ENCODE data around the gene E2F6. TPM values are rescaled to one million over a fixed set of nuclear protein-coding genes. Genes with fewer than 3 reads are reported as not detected.

E2F6 gene, protein sequence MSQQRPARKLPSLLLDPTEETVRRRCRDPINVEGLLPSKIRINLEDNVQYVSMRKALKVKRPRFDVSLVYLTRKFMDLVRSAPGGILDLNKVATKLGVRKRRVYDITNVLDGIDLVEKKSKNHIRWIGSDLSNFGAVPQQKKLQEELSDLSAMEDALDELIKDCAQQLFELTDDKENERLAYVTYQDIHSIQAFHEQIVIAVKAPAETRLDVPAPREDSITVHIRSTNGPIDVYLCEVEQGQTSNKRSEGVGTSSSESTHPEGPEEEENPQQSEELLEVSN
- 10 to 100 TPM in 1 of 4 donors, 1 to 10 TPM in 3; 6.0 to 19.8 (median 6.9) TPM for total RNA-seq

DNA sequence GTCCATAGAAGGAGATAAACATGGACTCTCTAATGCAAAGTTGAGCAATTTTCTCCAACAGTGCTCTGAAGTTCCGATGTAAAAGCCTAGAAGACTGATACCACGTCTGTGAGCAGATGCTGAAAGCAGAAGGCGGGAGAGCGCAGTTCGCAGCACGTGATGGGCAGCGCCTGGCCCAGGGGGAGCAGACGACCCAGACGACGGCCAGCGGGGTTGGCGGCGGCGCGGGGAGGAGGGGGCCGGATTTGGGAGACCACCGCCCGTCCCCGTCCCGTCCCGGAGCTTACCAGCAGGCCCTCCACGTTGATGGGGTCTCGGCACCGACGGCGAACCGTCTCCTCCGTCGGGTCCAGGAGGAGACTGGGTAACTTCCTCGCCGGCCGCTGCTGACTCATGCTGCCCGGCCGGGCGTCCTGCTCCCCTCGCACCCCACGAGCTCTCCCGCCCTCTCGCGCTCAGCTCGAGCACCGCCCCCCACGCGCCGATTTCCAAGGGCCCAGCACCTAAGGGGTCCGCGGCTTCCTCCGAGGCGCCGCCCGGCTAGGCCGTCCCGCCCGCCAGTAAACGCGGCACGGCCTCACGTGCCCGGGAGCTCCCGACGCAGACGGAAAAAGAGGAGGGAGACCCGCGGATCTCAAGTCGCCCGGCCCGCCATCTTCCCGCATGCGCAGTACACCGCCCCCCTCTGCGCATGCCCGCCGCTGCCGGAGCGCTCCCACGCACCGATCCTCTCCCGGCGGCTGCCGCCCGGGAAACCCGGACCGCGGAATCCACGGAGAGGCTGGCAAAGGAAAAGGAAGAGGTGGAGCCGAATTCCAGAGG lies at the start of gene E2F6:
TSS of gene E2F6 (minus strand) at position 677 of the 822 bp plus-strand sequence. CDS start at position 395, 282 bp downstream.
- peak within 1 kb of the TSS; percentile 46 to 66 (median 60) for H3K4me3 ChIP-seq
- TF ChIP-seq EP300 (IDR thresholded peaks at IDR 0.05; ENCODE audit: low read depth) (no peak), POLR2A (IDR thresholded peaks at IDR 0.05) (peak; percentile 73), POLR2AphosphoS5 (IDR thresholded peaks at IDR 0.05) (peak; percentile 69 to 86 (median 77))
- TF ChIP-seq, protein P1, sequence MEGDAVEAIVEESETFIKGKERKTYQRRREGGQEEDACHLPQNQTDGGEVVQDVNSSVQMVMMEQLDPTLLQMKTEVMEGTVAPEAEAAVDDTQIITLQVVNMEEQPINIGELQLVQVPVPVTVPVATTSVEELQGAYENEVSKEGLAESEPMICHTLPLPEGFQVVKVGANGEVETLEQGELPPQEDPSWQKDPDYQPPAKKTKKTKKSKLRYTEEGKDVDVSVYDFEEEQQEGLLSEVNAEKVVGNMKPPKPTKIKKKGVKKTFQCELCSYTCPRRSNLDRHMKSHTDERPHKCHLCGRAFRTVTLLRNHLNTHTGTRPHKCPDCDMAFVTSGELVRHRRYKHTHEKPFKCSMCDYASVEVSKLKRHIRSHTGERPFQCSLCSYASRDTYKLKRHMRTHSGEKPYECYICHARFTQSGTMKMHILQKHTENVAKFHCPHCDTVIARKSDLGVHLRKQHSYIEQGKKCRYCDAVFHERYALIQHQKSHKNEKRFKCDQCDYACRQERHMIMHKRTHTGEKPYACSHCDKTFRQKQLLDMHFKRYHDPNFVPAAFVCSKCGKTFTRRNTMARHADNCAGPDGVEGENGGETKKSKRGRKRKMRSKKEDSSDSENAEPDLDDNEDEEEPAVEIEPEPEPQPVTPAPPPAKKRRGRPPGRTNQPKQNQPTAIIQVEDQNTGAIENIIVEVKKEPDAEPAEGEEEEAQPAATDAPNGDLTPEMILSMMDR (IDR thresholded peaks at IDR 0.05), result no peak
- intact Hi-C loops (cut with DNase I; ENCODE audit: low total_unique reads), result loop anchor here (5.0 kb wide), 1 partner anchor 1853 kb away; no protein-coding TSS in a partner anchor
- H3K27ac ChIP-seq, result peak within 1 kb of the TSS; percentile 87 to 92 (median 91)
- peaks cover 8 to 35% (median 19%) of the 10 kb centered on the region in 4 donors for H3K4me1 ChIP-seq
- no peaks in the 10 kb centered on the region for H3K36me3 ChIP-seq
- H3K27me3 ChIP-seq, result no peaks in the 10 kb centered on the region
- no peaks in the 10 kb centered on the region for H3K9me3 ChIP-seq
- peak; percentile 94 for DNase-seq
- in situ Hi-C loops (cut with MboI; ENCODE audit: low pct_ligation_motif_present in 1 of 4, low pct_unique_long_range_greater_than_20kb in 1 of 4, low sequenced_read_pairs in 3 of 4), result loop anchor here in 1 of 4 donors (25.0 kb wide), 1 partner anchor 297 kb away; no protein-coding TSS in a partner anchor
- 0 to 1% methylated on average over 8 to 67 of the region's 86 CpGs for WGBS, 2 donors (ENCODE audit: low coverage in 1 of 2)

DNA sequence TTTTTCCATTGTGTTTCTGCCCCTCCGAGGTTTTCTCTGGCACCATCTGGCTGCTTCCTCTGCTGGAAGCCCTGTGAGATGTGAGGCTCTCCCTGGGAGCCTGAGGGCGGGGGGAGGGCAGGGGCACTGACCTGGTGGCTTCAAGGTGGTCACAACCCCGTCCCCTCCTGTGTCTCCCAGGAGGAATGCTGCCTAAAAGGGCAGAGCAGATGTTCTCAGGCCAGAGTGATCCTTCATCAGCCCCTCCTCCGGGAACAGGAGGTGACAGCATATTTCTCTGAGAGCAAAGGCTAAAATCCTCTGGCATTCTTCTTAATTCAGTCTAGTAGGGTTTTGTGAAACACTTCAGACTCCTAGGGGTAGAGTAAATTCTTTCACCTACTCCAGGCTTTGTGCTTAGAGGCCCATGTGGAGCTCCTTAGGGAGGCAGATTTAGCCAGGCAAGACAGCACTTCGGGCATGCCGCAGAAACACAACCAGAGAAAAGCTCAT lies 49.6 kb upstream of the E2F6 start:
- 67 to 84% methylated on average over 4 to 6 of the region's 6 CpGs for WGBS, 2 donors (ENCODE audit: low coverage in 1 of 2)
- intact Hi-C loops (cut with DNase I; ENCODE audit: low total_unique reads), result no loop called here
- Histone ChIP-seq H3K9me3 (no peaks in the 10 kb centered on the region), H3K4me3 (no peak overlapping the region), H3K27me3 (no peaks in the 10 kb centered on the region), H3K4me1 (no peaks in the 10 kb centered on the region), H3K27ac (no peak overlapping the region), H3K36me3 (no peaks in the 10 kb centered on the region)
- TF ChIP-seq POLR2A (IDR thresholded peaks at IDR 0.05) (no peak), POLR2AphosphoS5 (IDR thresholded peaks at IDR 0.05) (no peak), EP300 (IDR thresholded peaks at IDR 0.05; ENCODE audit: low read depth) (no peak)
- TF ChIP-seq, protein P1 (IDR thresholded peaks at IDR 0.05), result no peak
- in situ Hi-C loops (cut with MboI; ENCODE audit: low pct_ligation_motif_present in 1 of 4, low pct_unique_long_range_greater_than_20kb in 1 of 4, low sequenced_read_pairs in 3 of 4), result no loop called here
- DNase-seq, result no peak

DNA sequence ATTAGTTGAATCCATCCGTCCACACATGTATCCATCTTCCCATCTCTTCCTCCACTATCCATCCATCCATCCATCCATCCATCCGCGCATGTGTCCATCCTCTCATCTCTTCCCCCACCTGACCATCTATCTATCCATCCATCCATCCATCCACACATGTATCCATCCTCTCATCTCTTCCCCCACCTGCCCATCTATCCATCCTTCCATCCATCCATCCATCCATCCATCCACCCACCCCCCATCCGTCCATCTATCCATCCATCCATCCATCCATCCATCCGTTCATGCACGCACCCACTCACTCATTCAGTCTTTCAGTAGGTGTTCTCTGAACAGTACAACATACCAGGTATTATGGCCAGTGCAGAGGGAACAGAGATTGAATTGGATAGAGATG lies 48.9 kb upstream of the E2F6 start:
- WGBS, 2 donors (ENCODE audit: low coverage in 1 of 2), result 75 to 90% methylated on average over 6 of the region's 6 CpGs
- Histone ChIP-seq H3K27ac (no peak overlapping the region), H3K4me3 (no peak overlapping the region), H3K36me3 (no peaks in the 10 kb centered on the region), H3K4me1 (no peaks in the 10 kb centered on the region), H3K27me3 (no peaks in the 10 kb centered on the region), H3K9me3 (no peaks in the 10 kb centered on the region)
- TF ChIP-seq, protein P1 (IDR thresholded peaks at IDR 0.05), result no peak
- TF ChIP-seq POLR2A (IDR thresholded peaks at IDR 0.05) (no peak), POLR2AphosphoS5 (IDR thresholded peaks at IDR 0.05) (no peak), EP300 (IDR thresholded peaks at IDR 0.05; ENCODE audit: low read depth) (no peak)
- intact Hi-C loops (cut with DNase I; ENCODE audit: low total_unique reads), result no loop called here
- in situ Hi-C loops (cut with MboI; ENCODE audit: low pct_ligation_motif_present in 1 of 4, low pct_unique_long_range_greater_than_20kb in 1 of 4, low sequenced_read_pairs in 3 of 4), result no loop called here
- no peak for DNase-seq
